OCI-LY3 (cell line): Measurements from ENCODE around the gene SEMA5A.

Experiments used
- H2AFZ ChIP-seq: fragments of 200-600, 300-600 bp; shearing (Covaris generic); 2 replicates; pipeline ENCODE4 v1.6.0; 2014; ENCODE audit warnings: antibody characterized with exemption, low read depth, low read length
- H3K27ac ChIP-seq: fragments of 200-600, 300-600 bp; sonication (generic); 2 replicates; pipeline ENCODE4 v1.5.1; 2014; ENCODE audit warnings: mild to moderate bottlenecking, low read length, moderate library complexity, mixed read lengths
- H3K27me3 ChIP-seq: fragments of 200-600, 300-600 bp; sonication (generic); 2 replicates; pipeline ENCODE4 v1.6.1; 2014; ENCODE audit warnings: low read depth, low read length, mixed read lengths
- H3K36me3 ChIP-seq: fragments of 200-600, 300-600 bp; sonication (generic); replicated peaks from 2 replicates; pipeline ENCODE3; 2014; ENCODE audit warnings: low read depth, low read length, mixed read lengths
- H3K4me1 ChIP-seq: fragments of 300-600, 200-600 bp; sonication (generic); 2 replicates; pipeline ENCODE4 v1.6.1; 2014; ENCODE audit warnings: low read length, mixed read lengths
- H3K4me2 ChIP-seq: fragments of 200-600, 300-600 bp; sonication (generic); 2 replicates; pipeline ENCODE4 v1.6.1; 2014; ENCODE audit warnings: low read length, mixed read lengths
- H3K4me3 ChIP-seq: fragments of 300-600, 200-600 bp; sonication (generic); 2 replicates; pipeline ENCODE4 v1.5.1; 2014; ENCODE audit warnings: antibody characterized with exemption, mild to moderate bottlenecking, low read length, moderate library complexity
- H3K79me2 ChIP-seq: fragments of 300-600, 200-600 bp; shearing (Covaris generic); 2 replicates; pipeline ENCODE4 v1.6.1; 2014; ENCODE audit warnings: mild to moderate bottlenecking, low read length, mixed read lengths
- H3K9ac ChIP-seq: fragments of 300-600, 200-600 bp; shearing (Covaris generic); 2 replicates; pipeline ENCODE4 v1.6.0; 2014; ENCODE audit warnings: mild to moderate bottlenecking, low read length, moderate library complexity
- H3K9me3 ChIP-seq: fragments of 200-600, 300-600 bp; shearing (Covaris generic); 2 replicates; pipeline ENCODE4 v1.6.1; 2014; ENCODE audit warnings: low read length, mixed read lengths; ENCODE audit not compliant: insufficient read depth
- H4K20me1 ChIP-seq: fragments of 200-600, 300-600 bp; sonication (generic); 2 replicates; pipeline ENCODE4 v1.6.1; 2016; ENCODE audit warnings: low read length, mixed read lengths; ENCODE audit not compliant: insufficient read depth
- EZH2phosphoT487 ChIP-seq: fragments of 200-600 bp; shearing (Covaris generic); IDR thresholded peaks from 2 replicates; pipeline ENCODE4 v1.6.1; 2018; ENCODE audit warnings: antibody characterized with exemption, mixed run types, low read depth
- TF ChIP-seq, protein P1 (sequence below): fragments of 200-600, 300-600 bp; sonication (generic); IDR thresholded peaks from 2 replicates; pipeline ENCODE4 v1.5.1; 2014; ENCODE audit warnings: antibody characterized with exemption, low read length, low read depth

Gene SEMA5A

DNA sequence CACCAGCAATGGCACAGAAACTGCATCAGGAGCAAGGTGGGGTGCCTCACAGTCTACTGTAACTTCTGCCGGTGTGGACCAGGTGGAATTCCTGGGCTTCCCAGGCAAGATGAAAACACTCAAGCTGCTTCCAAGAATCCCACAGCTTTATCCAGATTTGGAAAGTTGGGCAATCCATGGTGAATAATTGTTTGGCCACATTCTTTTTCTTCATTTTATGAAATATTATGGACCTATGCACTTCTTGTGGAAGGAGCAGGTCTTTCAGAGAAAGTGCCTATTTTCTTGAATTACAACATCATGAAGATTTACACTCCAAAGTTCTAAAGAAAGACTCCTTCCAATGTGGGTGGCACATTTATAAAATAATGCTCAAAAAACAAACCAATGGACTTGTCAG lies 503.6 kb downstream of the SEMA5A start:
- no peaks in the 10 kb centered on the region for H3K27me3 ChIP-seq
- TF ChIP-seq EZH2phosphoT487: no peak
- TF ChIP-seq, protein P1, sequence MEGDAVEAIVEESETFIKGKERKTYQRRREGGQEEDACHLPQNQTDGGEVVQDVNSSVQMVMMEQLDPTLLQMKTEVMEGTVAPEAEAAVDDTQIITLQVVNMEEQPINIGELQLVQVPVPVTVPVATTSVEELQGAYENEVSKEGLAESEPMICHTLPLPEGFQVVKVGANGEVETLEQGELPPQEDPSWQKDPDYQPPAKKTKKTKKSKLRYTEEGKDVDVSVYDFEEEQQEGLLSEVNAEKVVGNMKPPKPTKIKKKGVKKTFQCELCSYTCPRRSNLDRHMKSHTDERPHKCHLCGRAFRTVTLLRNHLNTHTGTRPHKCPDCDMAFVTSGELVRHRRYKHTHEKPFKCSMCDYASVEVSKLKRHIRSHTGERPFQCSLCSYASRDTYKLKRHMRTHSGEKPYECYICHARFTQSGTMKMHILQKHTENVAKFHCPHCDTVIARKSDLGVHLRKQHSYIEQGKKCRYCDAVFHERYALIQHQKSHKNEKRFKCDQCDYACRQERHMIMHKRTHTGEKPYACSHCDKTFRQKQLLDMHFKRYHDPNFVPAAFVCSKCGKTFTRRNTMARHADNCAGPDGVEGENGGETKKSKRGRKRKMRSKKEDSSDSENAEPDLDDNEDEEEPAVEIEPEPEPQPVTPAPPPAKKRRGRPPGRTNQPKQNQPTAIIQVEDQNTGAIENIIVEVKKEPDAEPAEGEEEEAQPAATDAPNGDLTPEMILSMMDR: no peak
- H3K4me2 ChIP-seq: no peak overlapping the region
- no peaks in the 10 kb centered on the region for H3K9me3 ChIP-seq
- no peaks in the 10 kb centered on the region for H3K79me2 ChIP-seq
- no peaks in the 10 kb centered on the region for H4K20me1 ChIP-seq
- H3K9ac ChIP-seq: no peak overlapping the region
- no peak overlapping the region for H2AFZ ChIP-seq
- H3K4me1 ChIP-seq: no peaks in the 10 kb centered on the region
- no peaks in the 10 kb centered on the region for H3K36me3 ChIP-seq
- H3K27ac ChIP-seq: no peak overlapping the region
- no peak overlapping the region for H3K4me3 ChIP-seq

DNA sequence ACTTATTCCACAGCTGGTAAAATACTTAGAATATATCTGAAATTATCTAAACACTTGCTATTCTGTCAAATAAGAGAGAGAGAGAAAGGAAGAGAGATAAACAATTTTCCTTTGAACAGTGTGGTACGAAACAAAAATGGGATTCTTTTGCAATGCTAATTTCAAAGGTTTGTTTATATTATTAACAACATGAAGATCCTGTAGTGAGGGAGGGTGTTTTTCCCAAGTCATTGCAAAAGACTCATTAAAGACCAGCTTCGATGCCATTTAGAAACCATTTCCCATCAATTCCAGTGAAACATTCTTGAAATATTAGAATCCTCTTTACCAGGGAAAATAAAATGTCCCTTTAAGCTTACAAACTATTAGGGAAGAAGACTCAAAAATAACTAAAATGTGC lies 505.4 kb downstream of the SEMA5A start:
- no peaks in the 10 kb centered on the region for H4K20me1 ChIP-seq
- no peak for TF ChIP-seq EZH2phosphoT487
- TF ChIP-seq, protein P1: no peak
- no peaks in the 10 kb centered on the region for H3K36me3 ChIP-seq
- H3K9ac ChIP-seq: no peak overlapping the region
- H3K27ac ChIP-seq: no peak overlapping the region
- H3K4me2 ChIP-seq: no peak overlapping the region
- H3K4me1 ChIP-seq: no peaks in the 10 kb centered on the region
- H3K9me3 ChIP-seq: no peaks in the 10 kb centered on the region
- H3K27me3 ChIP-seq: no peaks in the 10 kb centered on the region
- no peaks in the 10 kb centered on the region for H3K79me2 ChIP-seq
- H3K4me3 ChIP-seq: no peak overlapping the region
- H2AFZ ChIP-seq: no peak overlapping the region

DNA sequence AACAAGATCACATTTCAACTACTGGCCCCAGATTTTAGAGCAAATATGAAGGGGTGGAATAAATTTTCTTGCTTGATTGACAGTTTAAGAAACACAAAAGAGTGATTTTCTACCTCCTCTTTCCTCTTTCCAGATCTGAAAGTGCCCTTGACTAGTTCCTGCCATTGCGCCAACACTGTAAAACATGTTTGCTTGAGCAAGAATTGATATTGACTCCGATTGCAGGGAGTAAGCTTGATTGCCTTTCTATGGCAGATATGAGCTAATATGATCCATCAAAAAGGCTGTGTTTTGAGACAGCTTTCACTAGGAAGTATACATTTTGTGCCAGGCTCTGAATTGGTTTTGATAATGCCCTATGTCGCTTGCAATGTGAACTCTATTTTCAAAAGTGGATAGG lies 508.8 kb downstream of the SEMA5A start:
- Histone ChIP-seq H3K4me3 (no peak overlapping the region), H3K27me3 (no peaks in the 10 kb centered on the region), H4K20me1 (no peaks in the 10 kb centered on the region), H3K27ac (no peak overlapping the region), H3K79me2 (no peaks in the 10 kb centered on the region), H3K4me2 (no peak overlapping the region), H3K4me1 (no peaks in the 10 kb centered on the region), H3K9ac (no peak overlapping the region), H3K36me3 (no peaks in the 10 kb centered on the region), H2AFZ (no peak overlapping the region), H3K9me3 (no peaks in the 10 kb centered on the region)
- TF ChIP-seq, protein P1: no peak
- no peak for TF ChIP-seq EZH2phosphoT487

DNA sequence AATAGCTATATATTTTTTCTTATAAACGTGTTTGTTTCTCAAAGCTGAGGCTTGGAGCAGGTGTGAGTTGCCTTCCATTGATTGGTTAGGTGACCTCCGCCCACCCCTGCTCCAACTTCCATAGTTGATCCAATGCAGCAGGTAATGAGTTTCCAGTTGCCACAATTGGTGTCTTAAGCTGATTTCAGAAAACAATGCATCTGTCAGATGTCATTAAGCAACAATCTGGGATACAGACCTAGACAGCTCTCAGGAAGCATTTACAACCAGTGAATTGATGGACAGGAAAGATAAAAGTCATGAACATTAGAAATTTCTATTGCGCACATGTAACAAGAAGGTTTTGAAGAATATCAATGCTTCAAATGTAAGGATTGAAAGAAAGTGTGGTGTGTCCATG lies 510.5 kb downstream of the SEMA5A start:
- Histone ChIP-seq H3K9me3 (no peaks in the 10 kb centered on the region), H3K36me3 (no peaks in the 10 kb centered on the region), H3K4me1 (no peaks in the 10 kb centered on the region), H3K4me2 (no peak overlapping the region), H2AFZ (no peak overlapping the region), H4K20me1 (no peaks in the 10 kb centered on the region), H3K79me2 (no peaks in the 10 kb centered on the region), H3K9ac (no peak overlapping the region), H3K27ac (no peak overlapping the region), H3K27me3 (no peaks in the 10 kb centered on the region), H3K4me3 (no peak overlapping the region)
- TF ChIP-seq EZH2phosphoT487: no peak
- TF ChIP-seq, protein P1: no peak
